Suprapubic skin (tissue), 4 donors: Measurements from ENCODE around the gene CERS1. TPM values are rescaled to one million over a fixed set of nuclear protein-coding genes. Genes with fewer than 3 reads are reported as not detected.

ENCODE experiments used
- DNase-seq, 2 donors: peaks; one replicate each; pipeline ENCODE4 v3.0.0-alpha.2; 2019; ENCODE audit warnings: low spot score in 2 of 2
- H3K27ac ChIP-seq: fragments of 200-600 bp; sonication (generic); one replicate; pipeline ENCODE4 v1.5.1; 2019
- H3K27me3 ChIP-seq: fragments of 200-600 bp; sonication (generic); one replicate; pipeline ENCODE4 v1.5.1; 2019
- H3K36me3 ChIP-seq: fragments of 200-600 bp; sonication (generic); one replicate; pipeline ENCODE4 v1.5.1; 2019
- H3K4me1 ChIP-seq: fragments of 200-600 bp; sonication (generic); one replicate; pipeline ENCODE4 v1.5.1; 2019
- H3K4me3 ChIP-seq: fragments of 200-600 bp; sonication (generic); one replicate; pipeline ENCODE4 v1.5.1; 2019; ENCODE audit warnings: mild to moderate bottlenecking
- H3K9me3 ChIP-seq: fragments of 200-600 bp; sonication (generic); one replicate; pipeline ENCODE4 v1.5.1; 2019
- EP300 ChIP-seq: sonication (generic); formaldehyde crosslinking; IDR thresholded peaks from one replicate; pipeline ENCODE4 v1.6.1; 2017; ENCODE audit warnings: antibody characterized with exemption
- POLR2A ChIP-seq, 2 donors: fragments of 450-650 bp; IDR thresholded peaks; one replicate each; pipeline ENCODE4 v1.6.1; 2017; ENCODE audit warnings: antibody characterized with exemption in 2 of 2, mild to moderate bottlenecking in 2 of 2, moderate library complexity in 2 of 2
- POLR2AphosphoS5 ChIP-seq, 3 donors: sonication (generic); formaldehyde crosslinking; IDR thresholded peaks; one replicate each; pipeline ENCODE4 v1.6.1; 2017; ENCODE audit warnings: antibody characterized with exemption in 3 of 3
- WGBS: methylation state at CpG from one replicate; pipeline ENCODE4 v1.1.5; 2018; 5-methylcytosine and 5-hydroxymethylcytosine counted together
- total RNA-seq, 4 donors: library from RNA; depleted of rRNA; stranded (reverse); fragments of >200 nt; gene quantifications; one replicate each; pipeline ENCODE4 v1.1.0, GENCODE V29; 2016
- TF ChIP-seq, protein P1 (sequence below), 2 donors: fragments of 200-600 bp in 1 of 2; fragments of 450-650 bp in 1 of 2; sonication (generic) in 1 of 2; IDR thresholded peaks; one replicate each; pipeline ENCODE4 v1.5.1; 2016 to 2019; ENCODE audit warnings: antibody characterized with exemption in 2 of 2, mild to moderate bottlenecking in 1 of 2, moderate library complexity in 1 of 2

The CERS1 gene
- total RNA-seq, 4 donors from 2014 or later = 0.68 TPM; not detected in 3

DNA sequence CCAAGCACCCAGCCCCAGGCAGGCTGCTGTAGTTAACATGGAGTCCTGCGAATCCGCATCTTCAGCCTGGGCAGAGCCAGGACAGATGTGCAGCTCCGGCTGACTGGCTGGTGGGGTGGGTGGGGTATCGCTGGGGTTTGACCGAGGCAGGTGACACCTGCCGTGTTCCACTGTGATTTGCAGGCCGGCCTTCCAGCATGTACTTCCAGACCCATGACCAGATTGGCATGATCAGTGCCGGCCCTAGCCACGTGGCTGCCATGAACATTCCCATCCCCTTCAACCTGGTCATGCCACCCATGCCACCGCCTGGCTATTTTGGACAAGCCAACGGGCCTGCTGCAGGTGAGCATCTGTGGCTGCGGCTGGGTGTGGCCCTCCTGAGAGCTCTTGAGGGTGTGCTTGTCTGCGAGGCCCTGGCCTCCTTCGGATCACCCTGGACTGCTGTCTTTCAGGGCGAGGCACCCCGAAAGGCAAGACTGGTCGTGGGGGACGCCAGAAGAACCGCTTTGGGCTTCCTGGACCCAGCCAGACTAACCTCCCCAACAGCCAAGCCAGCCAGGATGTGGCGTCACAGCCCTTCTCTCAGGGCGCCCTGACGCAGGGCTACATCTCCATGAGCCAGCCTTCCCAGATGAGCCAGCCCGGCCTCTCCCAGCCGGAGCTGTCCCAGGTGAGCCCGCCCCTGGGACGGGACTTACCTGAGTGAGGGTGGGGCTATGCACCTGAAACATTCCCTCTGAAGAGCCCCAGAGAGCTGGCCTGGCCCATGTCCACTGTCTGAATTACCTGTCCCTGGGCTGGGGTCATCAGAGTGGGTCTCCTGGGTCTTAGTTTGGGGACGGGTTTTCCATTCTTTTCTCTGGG lies 30.6 kb downstream of the CERS1 start:
- Histone ChIP-seq H3K4me1 (peaks cover 20% of the 10 kb centered on the region), H3K36me3 (peaks cover 68% of the 10 kb centered on the region), H3K27me3 (peaks cover 13% of the 10 kb centered on the region), H3K9me3 (no peaks in the 10 kb centered on the region), H3K4me3 (no peak overlapping the region), H3K27ac (no peak overlapping the region)
- no peak for TF ChIP-seq POLR2A (IDR thresholded peaks at IDR 0.05)
- no peak for TF ChIP-seq POLR2AphosphoS5 (IDR thresholded peaks at IDR 0.05)
- TF ChIP-seq EP300 = no peak
- TF ChIP-seq, protein P1, sequence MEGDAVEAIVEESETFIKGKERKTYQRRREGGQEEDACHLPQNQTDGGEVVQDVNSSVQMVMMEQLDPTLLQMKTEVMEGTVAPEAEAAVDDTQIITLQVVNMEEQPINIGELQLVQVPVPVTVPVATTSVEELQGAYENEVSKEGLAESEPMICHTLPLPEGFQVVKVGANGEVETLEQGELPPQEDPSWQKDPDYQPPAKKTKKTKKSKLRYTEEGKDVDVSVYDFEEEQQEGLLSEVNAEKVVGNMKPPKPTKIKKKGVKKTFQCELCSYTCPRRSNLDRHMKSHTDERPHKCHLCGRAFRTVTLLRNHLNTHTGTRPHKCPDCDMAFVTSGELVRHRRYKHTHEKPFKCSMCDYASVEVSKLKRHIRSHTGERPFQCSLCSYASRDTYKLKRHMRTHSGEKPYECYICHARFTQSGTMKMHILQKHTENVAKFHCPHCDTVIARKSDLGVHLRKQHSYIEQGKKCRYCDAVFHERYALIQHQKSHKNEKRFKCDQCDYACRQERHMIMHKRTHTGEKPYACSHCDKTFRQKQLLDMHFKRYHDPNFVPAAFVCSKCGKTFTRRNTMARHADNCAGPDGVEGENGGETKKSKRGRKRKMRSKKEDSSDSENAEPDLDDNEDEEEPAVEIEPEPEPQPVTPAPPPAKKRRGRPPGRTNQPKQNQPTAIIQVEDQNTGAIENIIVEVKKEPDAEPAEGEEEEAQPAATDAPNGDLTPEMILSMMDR (IDR thresholded peaks at IDR 0.05) = no peak
- 93% methylated on average over 3 of the region's 27 CpGs for WGBS
- peak in 1 of 2 donors; percentile 55 for DNase-seq

DNA sequence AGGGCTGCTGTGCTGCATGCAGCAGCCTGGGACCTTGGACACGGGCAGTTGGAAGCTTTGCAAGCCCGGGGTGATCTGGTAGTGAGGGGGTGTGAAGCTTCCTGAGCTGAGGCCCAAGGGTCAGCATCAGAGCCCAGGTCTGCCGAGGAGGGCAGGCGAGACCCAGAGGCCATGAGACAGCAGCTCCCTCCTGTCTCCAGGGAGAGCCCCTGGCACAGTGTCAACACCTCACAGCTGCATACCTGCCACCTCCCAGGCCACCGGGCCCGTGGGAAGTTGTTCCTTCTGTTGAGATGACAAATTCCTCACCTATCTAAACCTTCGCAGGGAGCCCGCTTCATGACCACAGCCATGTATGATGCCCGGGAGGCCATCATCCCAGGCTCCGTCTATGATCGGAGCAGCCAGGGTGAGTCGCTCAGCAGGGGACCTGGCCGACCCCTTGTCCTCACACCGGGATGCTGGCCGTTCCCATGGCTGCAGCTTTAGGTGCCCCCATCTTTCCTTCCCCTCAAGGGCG lies 32.1 kb downstream of the CERS1 start:
- Histone ChIP-seq H3K27ac (no peak overlapping the region), H3K9me3 (no peaks in the 10 kb centered on the region), H3K4me3 (no peak overlapping the region), H3K27me3 (no peaks in the 10 kb centered on the region), H3K36me3 (peaks cover 82% of the 10 kb centered on the region), H3K4me1 (peaks cover 7% of the 10 kb centered on the region)
- 85% methylated on average over 10 of the region's 16 CpGs for WGBS
- no peak for TF ChIP-seq EP300
- peak in 1 of 2 donors; percentile 70 for DNase-seq

DNA sequence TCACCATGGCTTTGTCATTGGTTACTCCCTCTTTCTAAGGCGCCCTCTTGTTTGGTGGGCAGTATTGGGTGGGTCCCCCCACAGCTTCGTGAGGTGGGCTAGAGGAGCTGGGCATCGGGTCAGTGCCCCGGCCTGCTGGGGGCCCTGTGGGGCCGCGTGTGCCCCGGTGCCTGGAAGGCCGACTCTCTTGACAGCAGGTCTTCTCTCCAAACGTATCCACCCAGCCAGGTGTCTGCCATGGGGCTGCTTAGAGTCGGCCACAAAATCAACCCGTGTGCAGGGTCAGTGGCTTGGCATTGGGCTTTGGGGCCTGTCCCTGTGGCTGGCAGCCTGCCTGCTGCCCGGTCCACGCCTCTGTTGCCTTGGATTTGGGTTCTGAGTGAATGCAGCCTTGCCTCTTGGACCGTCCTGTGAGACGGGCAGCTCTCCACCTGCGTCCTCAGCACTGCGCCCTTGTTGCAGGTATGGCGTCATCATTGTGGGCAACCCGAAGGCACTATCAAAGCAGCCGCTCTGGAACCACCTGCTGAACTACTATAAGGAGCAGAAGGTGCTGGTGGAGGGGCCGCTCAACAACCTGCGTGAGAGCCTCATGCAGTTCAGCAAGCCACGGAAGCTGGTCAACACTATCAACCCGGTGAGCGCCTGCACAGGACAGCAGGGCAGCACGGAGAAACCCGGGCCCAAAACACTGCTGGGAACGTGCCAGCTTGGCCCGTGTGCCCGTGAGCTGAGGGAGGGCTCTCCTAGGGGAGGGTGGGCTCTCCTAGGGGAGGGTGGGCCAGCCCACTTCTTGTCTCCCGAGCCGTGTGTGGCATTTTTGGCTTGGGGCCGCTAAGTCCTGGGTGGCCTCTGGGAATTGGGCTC lies 32.7 kb downstream of the CERS1 start:
- Histone ChIP-seq H3K27ac (no peak overlapping the region), H3K4me1 (peaks cover under 1% of the 10 kb centered on the region), H3K9me3 (no peaks in the 10 kb centered on the region), H3K36me3 (peaks cover 89% of the 10 kb centered on the region), H3K27me3 (no peaks in the 10 kb centered on the region), H3K4me3 (no peak overlapping the region)
- 93% methylated on average over 11 of the region's 33 CpGs for WGBS
- TF ChIP-seq, protein P1 (IDR thresholded peaks at IDR 0.05) = no peak
- no peak for TF ChIP-seq POLR2A (IDR thresholded peaks at IDR 0.05)
- no peak for TF ChIP-seq POLR2AphosphoS5 (IDR thresholded peaks at IDR 0.05)
- no peak for TF ChIP-seq EP300
- no peak for DNase-seq

DNA sequence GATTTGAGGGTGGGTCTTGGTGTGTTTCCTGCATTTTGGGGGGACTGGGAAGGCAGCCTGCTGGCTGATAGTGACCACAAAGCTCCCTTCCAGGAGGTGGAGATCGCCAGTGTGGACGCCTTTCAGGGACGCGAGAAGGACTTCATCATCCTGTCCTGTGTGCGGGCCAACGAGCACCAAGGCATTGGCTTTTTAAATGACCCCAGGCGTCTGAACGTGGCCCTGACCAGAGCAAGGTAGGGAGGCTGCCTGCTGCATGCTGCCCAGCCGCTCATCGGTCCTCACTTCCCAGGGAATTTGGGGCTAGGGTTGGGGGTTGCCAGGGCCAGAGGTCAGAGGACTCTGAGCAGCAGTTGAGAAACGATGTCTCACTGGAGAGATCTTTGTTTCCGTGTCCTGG lies 34.0 kb downstream of the CERS1 start:
- no peaks in the 10 kb centered on the region for H3K9me3 ChIP-seq
- H3K4me3 ChIP-seq = no peak overlapping the region
- 94% methylated on average over 12 of the region's 12 CpGs for WGBS
- H3K27me3 ChIP-seq = no peaks in the 10 kb centered on the region
- TF ChIP-seq, protein P1 (IDR thresholded peaks at IDR 0.05) = no peak
- TF ChIP-seq POLR2AphosphoS5 (IDR thresholded peaks at IDR 0.05) (no peak), POLR2A (IDR thresholded peaks at IDR 0.05) (no peak), EP300 (no peak)
- H3K36me3 ChIP-seq = peaks cover 94% of the 10 kb centered on the region
- no peaks in the 10 kb centered on the region for H3K4me1 ChIP-seq
- no peak for DNase-seq
- no peak overlapping the region for H3K27ac ChIP-seq

DNA sequence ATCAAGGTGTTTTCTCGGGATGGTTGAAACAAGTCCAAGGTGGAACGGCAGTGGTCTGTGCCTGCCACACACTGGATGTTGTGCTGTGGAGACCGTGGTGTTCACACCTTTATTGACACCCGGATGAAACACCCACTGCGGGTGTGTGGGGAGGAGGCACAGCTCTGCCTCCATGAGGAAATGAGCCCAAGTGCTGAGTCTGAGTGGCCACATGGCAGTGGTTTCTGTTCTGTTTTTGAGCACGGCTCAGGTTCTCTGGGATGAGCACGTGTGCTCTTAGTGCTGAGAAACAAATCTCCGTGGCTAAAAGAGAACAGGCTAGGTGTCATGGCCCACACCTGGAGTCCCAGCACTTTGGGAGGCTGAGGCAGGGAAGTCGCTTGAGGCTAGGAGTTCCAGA lies 34.7 kb downstream of the CERS1 start:
- TF ChIP-seq EP300 (no peak), POLR2A (IDR thresholded peaks at IDR 0.05) (no peak), POLR2AphosphoS5 (IDR thresholded peaks at IDR 0.05) (no peak)
- TF ChIP-seq, protein P1 (IDR thresholded peaks at IDR 0.05) = no peak
- 84% methylated on average over 5 of the region's 9 CpGs for WGBS
- no peaks in the 10 kb centered on the region for H3K9me3 ChIP-seq
- peaks cover 100% of the 10 kb centered on the region for H3K36me3 ChIP-seq
- no peak for DNase-seq
- H3K4me1 ChIP-seq = no peaks in the 10 kb centered on the region
- no peak overlapping the region for H3K4me3 ChIP-seq
- no peaks in the 10 kb centered on the region for H3K27me3 ChIP-seq
- H3K27ac ChIP-seq = no peak overlapping the region
